H1 (cell line): ENCODE measurements around the gene DGUOK. TPM values are rescaled to one million over a fixed set of nuclear protein-coding genes. Genes with fewer than 3 reads are reported as not detected.
A peak's percentile ranks its signal among the peaks of the same experiment; 100 is the strongest.

ENCODE experiments used
- CTCF ChIA-PET: fragments of 300-600 bp; sonication (Branson Sonifier 250); formaldehyde crosslinking; loops from one replicate; lab custom pipeline; 2021; ENCODE audit not compliant: partially characterized antibody; lab: Charles Lee
- POLR2A ChIA-PET: fragments of 300-600 bp; sonication (Branson Sonifier 250); formaldehyde crosslinking; loops from one replicate; lab custom pipeline; 2021; ENCODE audit warnings: inconsistent platforms; ENCODE audit not compliant: partially characterized antibody; lab: Charles Lee
- DNase-seq, 2 experiments: peaks; one replicate each; pipeline versions ENCODE4 v3.0.0 to v3.0.0-alpha.2; 2010 to 2022; ENCODE audit warnings: low spot score in 2 of 2, low read depth in 1 of 2, mixed read lengths in 1 of 2
- FAIRE-seq: peaks from 2 replicates; lab custom pipeline; 2011; peaks lifted over from hg19 to GRCh38; lab: Jason Lieb, UNC
- H2AFZ ChIP-seq: 2 replicates; pipeline ENCODE4 v1.8.1; 2012; ENCODE audit warnings: low read length, inconsistent platforms
- H2AK5ac ChIP-seq: 2 replicates; pipeline ENCODE4 v1.6.1; 2013; ENCODE audit warnings: low read depth, low read length
- H2BK120ac ChIP-seq: replicated peaks from 2 replicates; pipeline ENCODE3; 2013; ENCODE audit warnings: low read depth, low read length, inconsistent platforms
- H2BK12ac ChIP-seq: 2 replicates; pipeline ENCODE4 v1.6.1; 2013; ENCODE audit warnings: low read depth, low read length
- H2BK15ac ChIP-seq: 2 replicates; pipeline ENCODE4 v1.6.1; 2013; ENCODE audit warnings: low read length
- H2BK20ac ChIP-seq: 2 replicates; pipeline ENCODE4 v1.6.1; 2013; ENCODE audit warnings: low read length
- H2BK5ac ChIP-seq: 2 replicates; pipeline ENCODE4 v1.6.1; 2013; ENCODE audit warnings: low read depth, low read length
- H3K14ac ChIP-seq: 2 replicates; pipeline ENCODE4 v1.6.1; 2013; ENCODE audit warnings: inconsistent platforms; ENCODE audit not compliant: insufficient read length
- H3K18ac ChIP-seq: 2 replicates; pipeline ENCODE4 v1.6.1; 2013; ENCODE audit warnings: low read length; ENCODE audit errors: extremely low read depth
- H3K23ac ChIP-seq: 2 replicates; pipeline ENCODE4 v1.6.1; 2013; ENCODE audit warnings: inconsistent platforms; ENCODE audit not compliant: insufficient read length
- H3K23me2 ChIP-seq: 2 replicates; pipeline ENCODE4 v1.6.1; 2013; ENCODE audit warnings: low read depth, low read length
- H3K27ac ChIP-seq: 2 replicates; pipeline ENCODE4 v1.6.1; 2011; ENCODE audit warnings: low read depth, low read length, inconsistent platforms
- H3K27me3 ChIP-seq, 4 experiments: replicated peaks in 1 of 4; 1 replicate in 1 of 4; 2 replicates in 3 of 4; pipeline versions ENCODE4 v1.6.1 to v1.8.1; 2011 to 2013; ENCODE audit warnings: low read length in 3 of 4, mild to moderate bottlenecking in 3 of 4, inconsistent platforms in 2 of 4, mixed read lengths in 2 of 4, moderate library complexity in 1 of 4; ENCODE audit not compliant: control insufficient read depth in 3 of 4, insufficient read depth in 3 of 4; ENCODE audit errors: extremely low read depth in 1 of 4
- H3K36me3 ChIP-seq, 4 experiments: 2 replicates each; pipeline versions ENCODE4 v1.6.1 to v1.8.1; 2011 to 2013; ENCODE audit warnings: mild to moderate bottlenecking in 4 of 4, low read length in 3 of 4, moderate library complexity in 2 of 4, control low read depth in 1 of 4, inconsistent platforms in 1 of 4; ENCODE audit not compliant: insufficient read depth in 4 of 4, control insufficient read depth in 2 of 4
- H3K4ac ChIP-seq: replicated peaks from 2 replicates; pipeline ENCODE3; 2013; ENCODE audit warnings: low read length, low read depth, mixed read lengths, inconsistent platforms; ENCODE audit not compliant: insufficient read length
- H3K4me1 ChIP-seq, 4 experiments: replicated peaks in 1 of 4; 1 replicate in 1 of 4; 2 replicates in 3 of 4; pipeline versions ENCODE4 v1.6.1 to v1.8.1; 2011 to 2013; ENCODE audit warnings: low read length in 3 of 4, inconsistent platforms in 2 of 4, mixed read lengths in 1 of 4; ENCODE audit not compliant: insufficient read depth in 4 of 4, control insufficient read depth in 3 of 4
- H3K4me2 ChIP-seq, 2 experiments: 2 replicates each; pipeline versions ENCODE4 v1.6.1 to v1.8.1; 2011 to 2013; ENCODE audit warnings: low read depth in 2 of 2, low read length in 2 of 2, control low read depth in 1 of 2, inconsistent platforms in 1 of 2, mild to moderate bottlenecking in 1 of 2; ENCODE audit not compliant: insufficient read depth in 1 of 2
- H3K4me3 ChIP-seq, 4 experiments: fragments of 200-600, 300-600 bp in 1 of 4; sonication (generic), shearing (Covaris generic), sonication (Bioruptor Twin) in 1 of 4; 2 replicates each; pipeline versions ENCODE4 v1.5.1 to v1.8.1; 2011 to 2016; ENCODE audit warnings: low read length in 4 of 4, low read depth in 3 of 4, control low read depth in 2 of 4, inconsistent platforms in 2 of 4, mild to moderate bottlenecking in 2 of 4, mixed read lengths in 1 of 4, moderate library complexity in 1 of 4; ENCODE audit not compliant: insufficient read depth in 2 of 4; ENCODE audit errors: extremely low read depth in 1 of 4
- H3K56ac ChIP-seq: replicated peaks from 2 replicates; pipeline ENCODE3; 2013; ENCODE audit warnings: low read depth, mild to moderate bottlenecking, mixed read lengths, low read length, inconsistent platforms; ENCODE audit not compliant: insufficient read length
- H3K79me1 ChIP-seq: 2 replicates; pipeline ENCODE4 v1.6.1; 2013; ENCODE audit warnings: low read depth, low read length, control low read depth
- H3K79me2 ChIP-seq, 2 experiments: 2 replicates each; pipeline versions ENCODE4 v1.6.1 to v1.8.1; 2012 to 2013; ENCODE audit warnings: low read length in 2 of 2, mild to moderate bottlenecking in 2 of 2, inconsistent platforms in 1 of 2; ENCODE audit not compliant: insufficient read depth in 2 of 2, control insufficient read depth in 1 of 2
- H3K9ac ChIP-seq, 4 experiments: replicated peaks in 1 of 4; 1 replicate in 1 of 4; 2 replicates in 3 of 4; pipeline versions ENCODE4 v1.6.1 to v1.8.1; 2011 to 2013; ENCODE audit warnings: low read depth in 3 of 4, low read length in 3 of 4, control low read depth in 2 of 4, mild to moderate bottlenecking in 2 of 4, moderate library complexity in 2 of 4, inconsistent platforms in 1 of 4; ENCODE audit errors: extremely low read depth in 1 of 4
- H3K9me3 ChIP-seq, 2 experiments: 2 replicates each; pipeline versions ENCODE4 v1.6.1 to v1.8.1; 2012 to 2013; ENCODE audit warnings: mild to moderate bottlenecking in 2 of 2, moderate library complexity in 2 of 2, control low read depth in 1 of 2, inconsistent platforms in 1 of 2, low read depth in 1 of 2, low read length in 1 of 2, mixed read lengths in 1 of 2; ENCODE audit not compliant: insufficient read depth in 2 of 2
- H4K20me1 ChIP-seq, 2 experiments: replicated peaks in 1 of 2; 2 replicates each; pipeline versions ENCODE3 to v1.8.1; 2011 to 2013; ENCODE audit warnings: inconsistent platforms in 2 of 2, low read length in 2 of 2, mild to moderate bottlenecking in 1 of 2; ENCODE audit not compliant: insufficient read depth in 2 of 2, control insufficient read depth in 1 of 2
- H4K5ac ChIP-seq: 2 replicates; pipeline ENCODE4 v1.6.1; 2013; ENCODE audit warnings: low read length, low read depth, mixed read lengths, inconsistent platforms; ENCODE audit not compliant: insufficient read length
- H4K8ac ChIP-seq: 2 replicates; pipeline ENCODE4 v1.8.0; 2013; ENCODE audit warnings: mild to moderate bottlenecking, moderate library complexity, low read length, inconsistent platforms; ENCODE audit not compliant: insufficient read depth; ENCODE audit errors: extremely low read depth
- H4K91ac ChIP-seq: replicated peaks from 2 replicates; pipeline ENCODE3; 2013; ENCODE audit warnings: low read length, mixed read lengths, inconsistent platforms; ENCODE audit not compliant: insufficient read length
- GABPA ChIP-seq: IDR thresholded peaks from 2 replicates; pipeline ENCODE4 v1.6.1; 2011; ENCODE audit warnings: mild to moderate bottlenecking, low read length, moderate library complexity, borderline replicate concordance; ENCODE audit not compliant: insufficient read depth
- JUN ChIP-seq: IDR thresholded peaks from 2 replicates; pipeline ENCODE4 v1.6.1; 2011; ENCODE audit warnings: low read depth, mild to moderate bottlenecking, improper control_type of control experiment, low read length
- KDM1A ChIP-seq: fragments of 200-600, 300-600 bp; sonication (generic); IDR thresholded peaks from 2 replicates; pipeline ENCODE4 v1.7.1; 2016; ENCODE audit warnings: mild to moderate bottlenecking, low read length, borderline replicate concordance
- WGBS, 2 experiments: shearing (Covaris generic) in 1 of 2; methylation state at CpG; one replicate each; pipeline versions ENCODE4 v1.1.6 to v1.1.7; 2013 to 2015; ENCODE audit warnings: low lambda C conversion rate in 2 of 2, mixed read lengths in 2 of 2, inconsistent platforms in 1 of 2, low coverage in 1 of 2, missing lambda C conversion rate in 1 of 2; ENCODE audit not compliant: insufficient replicate concordance in 2 of 2, insufficient coverage in 1 of 2, insufficient read length in 1 of 2; ENCODE audit errors: extremely low coverage in 1 of 2, missing lambda C conversion rate in 1 of 2; 5-methylcytosine and 5-hydroxymethylcytosine counted together
- polyA plus RNA-seq, 7 experiments: library from polyadenylated mRNA; depleted of rRNA in 3 of 7; stranded (reverse) in 5 of 7; unstranded in 2 of 7; fragments of >200 nt in 5 of 7; fragments of 200-250 nt in 2 of 7; gene quantifications; 1 replicate in 5 of 7; 2 replicates in 1 of 7; 4 replicates in 1 of 7; pipeline versions ENCODE4 v1.2.1 to v1.2.3, GENCODE V29; 2011 to 2013; ENCODE audit warnings: missing spikeins in 2 of 7, mixed read lengths in 2 of 7
- total RNA-seq: library from RNA; stranded (reverse); fragmentation: NEBNext Ultra II Directional; extraction: Animal tissue kit (Norgen Biotek cat#: 25700); gene quantifications from 2 replicates; pipeline ENCODE4 v1.2.1, GENCODE V29; 2021
- TF ChIP-seq, protein P1 (sequence below), 3 experiments: IDR thresholded peaks; 1 replicate in 2 of 3; 2 replicates in 1 of 3; pipeline versions ENCODE4 v1.5.1 to v1.6.1; 2011; ENCODE audit warnings: low read length in 3 of 3, mild to moderate bottlenecking in 3 of 3, inconsistent platforms in 2 of 3, low read depth in 1 of 3, moderate library complexity in 1 of 3; ENCODE audit not compliant: insufficient read depth in 1 of 3; ENCODE audit errors: control extremely low read depth in 1 of 3

The DGUOK gene
- total and polyA plus RNA-seq, 2 of the 8 experiments (the other 6 are each of a cell fraction or from before 2014, with no cell fraction given): 110 to 168 TPM

DNA sequence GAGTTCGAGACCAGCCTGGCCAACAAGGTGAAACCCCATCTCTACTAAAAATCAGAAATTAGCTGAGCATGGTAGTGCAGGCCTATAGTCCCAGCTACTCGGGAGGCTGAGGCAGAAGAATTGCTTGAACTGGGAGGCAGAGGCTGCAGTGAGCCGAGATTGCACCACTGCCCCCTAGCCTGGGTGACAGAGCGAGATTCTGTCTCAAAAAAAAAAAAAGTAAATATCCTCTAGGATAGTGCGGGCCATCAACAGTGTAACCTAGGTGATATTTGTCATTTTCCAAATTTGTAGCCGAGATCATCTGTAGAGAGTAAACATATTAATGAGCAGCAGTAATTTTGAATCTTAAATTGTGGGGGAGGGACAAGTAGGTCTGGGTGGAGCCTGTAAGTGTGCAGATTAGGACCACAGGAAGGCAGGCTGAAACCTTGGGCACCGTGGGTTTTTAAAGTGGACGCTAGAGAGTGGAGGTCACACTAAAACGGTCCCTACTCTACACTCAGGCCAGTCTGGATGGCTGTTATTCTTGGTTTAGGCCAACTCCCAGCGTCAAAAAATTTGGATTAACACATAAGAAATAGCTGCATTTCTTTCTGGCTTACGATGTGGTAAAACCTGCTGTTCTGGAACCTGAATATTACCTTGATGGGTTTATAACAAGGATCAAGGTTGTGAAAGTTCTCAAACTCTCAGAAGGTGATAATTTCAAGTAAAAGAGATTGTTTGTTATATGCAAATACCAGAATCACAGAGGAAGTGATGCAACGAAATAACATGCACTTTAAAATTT is 35.3 kb downstream of the DGUOK start:
- FAIRE-seq: no peak
- Histone ChIP-seq H3K9ac (no peak overlapping the region), H3K4ac (no peak overlapping the region), H2BK20ac (no peak overlapping the region), H3K23ac (no peak overlapping the region), H3K36me3 (peaks cover 5 to 17% (median 11%) of the 10 kb centered on the region in 4 experiments), H4K91ac (no peak overlapping the region), H2AK5ac (no peak overlapping the region), H3K14ac (no peak overlapping the region), H2BK120ac (no peak overlapping the region), H3K23me2 (no peaks in the 10 kb centered on the region), H3K4me2 (no peak overlapping the region), H3K27me3 (no peaks in the 10 kb centered on the region), H3K9me3 (peaks cover 0 to 3% of the 10 kb centered on the region in 2 experiments; a peak in 1 of 4 replicates), H3K4me1 (no peaks in the 10 kb centered on the region), H2AFZ (no peak overlapping the region), H3K18ac (no peak overlapping the region), H2BK15ac (no peak overlapping the region), H4K8ac (no peak overlapping the region; the same call in 1 of the 2 replicates), H3K27ac (no peak overlapping the region), H3K79me1 (no peaks in the 10 kb centered on the region), H3K56ac (no peak overlapping the region), H2BK12ac (no peak overlapping the region), H3K4me3 (no peak overlapping the region), H3K79me2 (no peaks in the 10 kb centered on the region), H2BK5ac (no peak overlapping the region), H4K20me1 (peaks cover 0 to under 1% of the 10 kb centered on the region in 2 experiments), H4K5ac (no peak overlapping the region)
- 80% methylated on average over 12 of the region's 12 CpGs; no CpG with 5 or more reads in 1 of the 2 experiments for WGBS, 2 experiments
- no peak for DNase-seq
- POLR2A ChIA-PET: interaction anchor here (0.8 to 1.7 kb wide), 2 partner anchors 20 to 26 kb away, joined by 3 to 4 read pairs; no protein-coding TSS in a partner anchor
- no peak for TF ChIP-seq JUN
- TF ChIP-seq KDM1A: no peak
- TF ChIP-seq GABPA: no peak
- TF ChIP-seq, protein P1, sequence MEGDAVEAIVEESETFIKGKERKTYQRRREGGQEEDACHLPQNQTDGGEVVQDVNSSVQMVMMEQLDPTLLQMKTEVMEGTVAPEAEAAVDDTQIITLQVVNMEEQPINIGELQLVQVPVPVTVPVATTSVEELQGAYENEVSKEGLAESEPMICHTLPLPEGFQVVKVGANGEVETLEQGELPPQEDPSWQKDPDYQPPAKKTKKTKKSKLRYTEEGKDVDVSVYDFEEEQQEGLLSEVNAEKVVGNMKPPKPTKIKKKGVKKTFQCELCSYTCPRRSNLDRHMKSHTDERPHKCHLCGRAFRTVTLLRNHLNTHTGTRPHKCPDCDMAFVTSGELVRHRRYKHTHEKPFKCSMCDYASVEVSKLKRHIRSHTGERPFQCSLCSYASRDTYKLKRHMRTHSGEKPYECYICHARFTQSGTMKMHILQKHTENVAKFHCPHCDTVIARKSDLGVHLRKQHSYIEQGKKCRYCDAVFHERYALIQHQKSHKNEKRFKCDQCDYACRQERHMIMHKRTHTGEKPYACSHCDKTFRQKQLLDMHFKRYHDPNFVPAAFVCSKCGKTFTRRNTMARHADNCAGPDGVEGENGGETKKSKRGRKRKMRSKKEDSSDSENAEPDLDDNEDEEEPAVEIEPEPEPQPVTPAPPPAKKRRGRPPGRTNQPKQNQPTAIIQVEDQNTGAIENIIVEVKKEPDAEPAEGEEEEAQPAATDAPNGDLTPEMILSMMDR (IDR thresholded peaks at IDR 0.05; ENCODE audit: control extremely low read depth in 1 of 3, insufficient read depth in 1 of 3, low read depth in 1 of 3, low read length in 3 of 3): peak; percentile 8 to 15 (median 14); a peak in 3 of 4 replicates
- CTCF ChIA-PET: interaction anchor here (0.6 to 2.6 kb wide), 7 partner anchors 9 to 174 kb away, joined by 3 to 9 read pairs (median 4); no protein-coding TSS in a partner anchor
